ENCODE results near the gene DCAF12L1. TPM values are rescaled to one million over a fixed set of nuclear protein-coding genes. Genes with fewer than 3 reads are reported as not detected.

DCAF12L1 gene
- total RNA-seq (2022; extraction: Qiagen RNA extraction; ENCODE audit: low read depth) = not detected in 5 replicates

GRCh38 chrX:126552313-126553022 lies at the start of gene DCAF12L1:
TSS of gene DCAF12L1 (minus strand) at chrX:126552814. CDS start at chrX:126552608, 206 bp downstream.

Measured in A549 treated with DMSO at 1 μM for 4 hours (cell line).